HG03095 (cell line): ENCODE data around the gene PCDH15.

ENCODE experiments used
- ATAC-seq: cut with Tn5 transposase; IDR thresholded peaks from one replicate; pipeline ENCODE4 v1.9.1; 2021; ENCODE audit warnings: moderate library complexity; ENCODE audit not compliant: unreplicated experiment

The PCDH15 gene

GRCh38 chr10:54708591-54708990 lies 92.4 kb downstream of the PCDH15 start:
- ATAC-seq, result no peak

- no peak for ATAC-seq
These were observed 93.0 kb downstream of the PCDH15 start for GRCh38 chr10:54708021-54708420.

GRCh38 chr10:54702583-54703485 lies 98.2 kb downstream of the PCDH15 start:
- ATAC-seq, result no peak

GRCh38 chr10:54691331-54691730 lies 109.7 kb downstream of the PCDH15 start:
- ATAC-seq, result no peak

GRCh38 chr10:54682554-54682953 lies 118.5 kb downstream of the PCDH15 start:
- ATAC-seq, result no peak

- no peak for ATAC-seq
These were observed 119.9 kb downstream of the PCDH15 start for GRCh38 chr10:54681136-54681535.

GRCh38 chr10:54667136-54667535 lies 133.9 kb downstream of the PCDH15 start:
- ATAC-seq, result no peak

GRCh38 chr10:54666192-54666591 lies 134.8 kb downstream of the PCDH15 start:
- ATAC-seq, result no peak

- no peak for ATAC-seq
These were observed 135.9 kb downstream of the PCDH15 start for GRCh38 chr10:54665095-54665494.

GRCh38 chr10:54660397-54660796 lies 140.6 kb downstream of the PCDH15 start:
- no peak for ATAC-seq

GRCh38 chr10:54656643-54657042 lies 144.4 kb downstream of the PCDH15 start:
- no peak for ATAC-seq

GRCh38 chr10:54653518-54653917 lies 147.5 kb downstream of the PCDH15 start:
- no peak for ATAC-seq

- ATAC-seq, result no peak
These were observed 150.5 kb downstream of the PCDH15 start for GRCh38 chr10:54650547-54650946.

GRCh38 chr10:54622017-54622416 lies 179.0 kb downstream of the PCDH15 start:
- ATAC-seq, result no peak

GRCh38 chr10:54620352-54620751 lies 180.7 kb downstream of the PCDH15 start:
- no peak for ATAC-seq

- ATAC-seq, result no peak
These were observed 187.0 kb downstream of the PCDH15 start for GRCh38 chr10:54614072-54614471.

GRCh38 chr10:54613162-54613561 lies 187.9 kb downstream of the PCDH15 start:
- ATAC-seq, result no peak

GRCh38 chr10:54609423-54609822 lies 191.6 kb downstream of the PCDH15 start:
- ATAC-seq, result no peak

GRCh38 chr10:54607983-54608382 lies 193.0 kb downstream of the PCDH15 start:
- ATAC-seq, result no peak

- ATAC-seq, result no peak
These were observed 206.7 kb downstream of the PCDH15 start for GRCh38 chr10:54594289-54594688.

GRCh38 chr10:54587971-54588370 lies 213.1 kb downstream of the PCDH15 start:
- ATAC-seq, result no peak

- ATAC-seq, result no peak
These were observed 215.5 kb downstream of the PCDH15 start for GRCh38 chr10:54585572-54585971.

GRCh38 chr10:54577682-54578081 lies 223.3 kb downstream of the PCDH15 start:
- ATAC-seq, result no peak
